Heart left ventricle (tissue), 16 donors: ENCODE results near the gene CARTPT. TPM values are rescaled to one million over a fixed set of nuclear protein-coding genes. Genes with fewer than 3 reads are reported as not detected.

Experiments
- ATAC-seq, 4 donors: fragments of 200-7000 bp; cut with Tn5 transposase; one replicate each; pipeline ENCODE4 v1.9.1; 2020 to 2022; ENCODE audit warnings: moderate library complexity in 4 of 4, mild to moderate bottlenecking in 3 of 4, moderate number of reproducible peaks in 1 of 4
- DNase-seq, 5 donors: peaks; one replicate each; pipeline ENCODE4 v3.0.0-alpha.2; 2020
- H3K27ac ChIP-seq, 12 donors: fragments of 200-600 bp; sonication (generic) in 4 of 12; one replicate each; pipeline versions ENCODE4 v1.5.0 to v1.8.0; 2016 to 2022; ENCODE audit warnings: mild to moderate bottlenecking in 2 of 12
- H3K27me3 ChIP-seq, 9 donors: fragments of 200-600 bp; sonication (generic) in 2 of 9; one replicate each; pipeline versions ENCODE4 v1.5.1 to v1.8.0; 2016 to 2022; ENCODE audit warnings: mild to moderate bottlenecking in 3 of 9
- H3K36me3 ChIP-seq, 9 donors: fragments of 200-600 bp; sonication (generic) in 2 of 9; one replicate each; pipeline versions ENCODE4 v1.5.0 to v1.8.0; 2018 to 2022; ENCODE audit warnings: mild to moderate bottlenecking in 2 of 9
- H3K4me1 ChIP-seq, 12 donors: fragments of 200-600 bp; sonication (generic) in 4 of 12; one replicate each; pipeline versions ENCODE4 v1.5.0 to v1.8.0; 2016 to 2022; ENCODE audit warnings: mild to moderate bottlenecking in 3 of 12
- H3K4me3 ChIP-seq, 12 donors: fragments of 200-600 bp; sonication (generic) in 4 of 12; one replicate each; pipeline versions ENCODE4 v1.5.0 to v1.8.0; 2017 to 2022; ENCODE audit warnings: mild to moderate bottlenecking in 9 of 12, moderate library complexity in 4 of 12
- H3K9me3 ChIP-seq, 12 donors: fragments of 200-600 bp; sonication (generic) in 4 of 12; one replicate each; pipeline versions ENCODE4 v1.5.0 to v1.8.0; 2016 to 2022; ENCODE audit warnings: mild to moderate bottlenecking in 1 of 12
- POLR2A ChIP-seq, 2 donors: fragments of 450-650 bp; IDR thresholded peaks; one replicate each; pipeline ENCODE4 v1.6.1; 2017; ENCODE audit warnings: antibody characterized with exemption in 2 of 2, mild to moderate bottlenecking in 2 of 2, moderate library complexity in 2 of 2
- WGBS, 4 donors: extraction: QIAGEN DNeasy Blood & Tissue Kit in 2 of 4; methylation state at CpG; one replicate each; pipeline versions ENCODE4 v1.1.5 to v1.1.7; 2013 to 2018; 5-methylcytosine and 5-hydroxymethylcytosine counted together
- intact Hi-C, 10 donors: fragments of 100-400 bp; cut with DNase I; formaldehyde crosslinking; loops; one replicate each; pipeline versions ENCODE4 v1.11.1 to v1.14.2; 2022
- polyA plus RNA-seq, 2 donors: library from polyadenylated mRNA; stranded (reverse); fragments of 200-250 nt; gene quantifications; one replicate each; pipeline ENCODE4 v1.2.3, GENCODE V29; 2013
- total RNA-seq, 9 donors: library from RNA; depleted of rRNA in 2 of 9; stranded (reverse); fragments of >200 nt in 2 of 9; fragmentation: NEBNext Ultra II Directional in 3 of 9; extraction: Animal tissue kit (Norgen Biotek cat#: 25700) in 3 of 9; gene quantifications; one replicate each; pipeline versions ENCODE4 v1.1.0 to v1.2.4, GENCODE V29; 2016 to 2023
- TF ChIP-seq, protein P1 (sequence below), 12 donors: fragments of 200-600 bp; sonication (generic) in 4 of 12; IDR thresholded peaks; one replicate each; pipeline versions ENCODE4 v1.5.0 to v1.8.0; 2018 to 2022; ENCODE audit warnings: antibody characterized with exemption in 12 of 12, mild to moderate bottlenecking in 5 of 12
- donor health status: ischemic (EF 13 %, LVEDD 7.1; RV severe dilation, severe dysfunction).
- donor health status: healthy with polysubstance abuse.
- donor health status: DM: no; HTN: yes; CAD: no.
- donor health status: DM: no; HTN: no; CAD: no.
- donor health status: ischemic (EF 25% LVEDD 6.9; RV normal size, moderate dysfunction).
- donor health status: ischemic (EF 25% LVEDD 5.7; RV mildly dilated, moderate dysfunction).
- donor health status: healthy.
- donor health status: DM: yes; HTN: yes; CAD: no.
- donor health status: ischemic (EF 35%, LVEDD 5.7; RV mildly dilated, moderate dysfunction).
- donor health status: nonischemic (EF 11% LVEDD 7.7; RV severe dilation, severe dysfunction).
- donor health status: DM: yes; HTN: yes; CAD: no.
- donor health status: PGD.
- donor health status: ischemic (EF 29% LVEDD 5.4; RV normal size, mild dysfunction).
- donor health status: nonischemic (EF 23%, LVEDD 6.1; RV moderate dilation, normal function).

Gene CARTPT
- total and polyA plus RNA-seq, 11 donors, result not detected

DNA sequence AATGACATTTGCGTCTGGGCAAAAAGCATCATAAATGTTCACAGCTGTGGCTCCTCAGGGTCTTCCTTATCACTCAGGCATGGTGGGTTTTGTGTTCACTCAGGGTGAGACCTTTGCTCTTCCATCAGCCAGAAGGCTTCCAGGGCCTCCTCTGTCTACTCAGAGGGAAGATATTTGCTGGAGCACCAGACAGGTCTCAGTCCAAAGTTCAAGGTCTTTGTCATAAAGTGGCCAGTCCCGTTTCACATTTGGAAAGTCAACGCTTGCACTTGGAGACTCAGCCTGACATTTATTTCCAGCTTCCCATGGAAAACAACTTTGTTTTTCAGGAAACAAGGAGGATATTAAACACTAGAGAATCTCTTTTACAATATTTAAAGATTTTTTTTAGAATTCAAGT is 12.2 kb upstream of the CARTPT start:
- no peak for ATAC-seq
- intact Hi-C loops, result no loop called here
- 64 to 80% (median 78%) methylated on average over 3 of the region's 3 CpGs for WGBS, 4 donors

DNA sequence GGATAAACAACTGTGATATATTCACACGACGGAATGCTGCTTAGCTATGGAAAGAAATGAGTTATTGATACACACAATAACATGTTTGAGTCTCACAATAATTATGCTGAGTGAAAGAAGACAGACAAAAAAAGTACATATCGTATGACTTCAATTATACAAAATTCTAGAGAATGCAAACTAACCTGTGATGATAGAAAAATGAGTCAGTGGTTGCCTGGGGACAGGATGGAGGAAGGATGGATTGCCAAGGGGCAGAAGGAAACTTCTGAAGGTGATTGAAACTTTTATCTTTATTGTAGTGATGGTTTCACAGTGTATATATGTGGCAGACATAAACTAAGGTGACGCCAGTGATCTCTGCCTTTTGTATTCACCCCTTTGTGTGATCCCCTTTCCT is 7.5 kb upstream of the CARTPT start:
- H3K4me1 ChIP-seq, result no peaks in the 10 kb centered on the region
- no peak for DNase-seq
- H3K9me3 ChIP-seq, result no peaks in the 10 kb centered on the region
- TF ChIP-seq POLR2A (IDR thresholded peaks at IDR 0.05), result no peak
- TF ChIP-seq, protein P1, sequence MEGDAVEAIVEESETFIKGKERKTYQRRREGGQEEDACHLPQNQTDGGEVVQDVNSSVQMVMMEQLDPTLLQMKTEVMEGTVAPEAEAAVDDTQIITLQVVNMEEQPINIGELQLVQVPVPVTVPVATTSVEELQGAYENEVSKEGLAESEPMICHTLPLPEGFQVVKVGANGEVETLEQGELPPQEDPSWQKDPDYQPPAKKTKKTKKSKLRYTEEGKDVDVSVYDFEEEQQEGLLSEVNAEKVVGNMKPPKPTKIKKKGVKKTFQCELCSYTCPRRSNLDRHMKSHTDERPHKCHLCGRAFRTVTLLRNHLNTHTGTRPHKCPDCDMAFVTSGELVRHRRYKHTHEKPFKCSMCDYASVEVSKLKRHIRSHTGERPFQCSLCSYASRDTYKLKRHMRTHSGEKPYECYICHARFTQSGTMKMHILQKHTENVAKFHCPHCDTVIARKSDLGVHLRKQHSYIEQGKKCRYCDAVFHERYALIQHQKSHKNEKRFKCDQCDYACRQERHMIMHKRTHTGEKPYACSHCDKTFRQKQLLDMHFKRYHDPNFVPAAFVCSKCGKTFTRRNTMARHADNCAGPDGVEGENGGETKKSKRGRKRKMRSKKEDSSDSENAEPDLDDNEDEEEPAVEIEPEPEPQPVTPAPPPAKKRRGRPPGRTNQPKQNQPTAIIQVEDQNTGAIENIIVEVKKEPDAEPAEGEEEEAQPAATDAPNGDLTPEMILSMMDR (IDR thresholded peaks at IDR 0.05), result no peak
- peaks cover 0 to 24% (median 2%) of the 10 kb centered on the region in 9 donors for H3K27me3 ChIP-seq
- H3K27ac ChIP-seq, result no peak overlapping the region
- intact Hi-C loops, result no loop called here
- H3K36me3 ChIP-seq, result no peaks in the 10 kb centered on the region
- no peak for ATAC-seq
- H3K4me3 ChIP-seq, result no peak overlapping the region
- 72 to 80% (median 78%) methylated on average over 4 of the region's 4 CpGs for WGBS, 4 donors

More for the DNA sequence above, 12.2 kb upstream of the CARTPT start:
- H3K9me3 ChIP-seq, result no peaks in the 10 kb centered on the region
- H3K27ac ChIP-seq, result no peak overlapping the region
- H3K4me3 ChIP-seq, result no peak overlapping the region
- DNase-seq, result no peak
- TF ChIP-seq, protein P1 (IDR thresholded peaks at IDR 0.05), result no peak
- no peak for TF ChIP-seq POLR2A (IDR thresholded peaks at IDR 0.05)
- peaks cover 0 to 31% (median 0%) of the 10 kb centered on the region in 9 donors for H3K27me3 ChIP-seq
- no peaks in the 10 kb centered on the region for H3K36me3 ChIP-seq
- H3K4me1 ChIP-seq, result no peaks in the 10 kb centered on the region

DNA sequence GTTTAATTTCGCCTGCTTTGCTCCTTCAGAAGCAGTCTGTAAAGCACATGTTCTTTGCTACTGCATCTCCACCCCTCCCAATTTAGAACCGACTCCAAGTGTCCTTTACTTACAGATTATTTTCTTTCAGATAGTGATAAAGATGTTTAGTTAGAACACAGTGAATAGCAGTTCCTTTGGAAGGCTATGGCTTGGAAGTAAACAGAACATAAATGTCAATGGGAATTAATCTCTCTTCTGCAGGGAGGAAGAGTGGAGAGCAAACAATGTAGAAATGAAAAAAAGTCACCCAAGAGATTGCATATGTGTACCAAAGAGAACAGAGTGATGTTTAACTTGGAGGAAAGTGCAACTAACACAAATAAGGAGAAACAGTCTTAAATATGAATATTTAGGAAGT is 4.2 kb upstream of the CARTPT start:
- no peaks in the 10 kb centered on the region for H3K36me3 ChIP-seq
- DNase-seq, result no peak
- intact Hi-C loops, result no loop called here
- no peak overlapping the region for H3K27ac ChIP-seq
- no peak for ATAC-seq
- peaks cover 12 to 47% (median 24%) of the 10 kb centered on the region in 9 donors for H3K27me3 ChIP-seq
- no peak overlapping the region for H3K4me3 ChIP-seq
- no peaks in the 10 kb centered on the region for H3K9me3 ChIP-seq
- peaks cover 0 to 8% (median 0%) of the 10 kb centered on the region in 12 donors for H3K4me1 ChIP-seq
- WGBS, 4 donors, result 32 to 40% (median 38%) methylated on average over 2 of the region's 2 CpGs
- TF ChIP-seq POLR2A (IDR thresholded peaks at IDR 0.05), result no peak
- TF ChIP-seq, protein P1 (IDR thresholded peaks at IDR 0.05), result no peak

DNA sequence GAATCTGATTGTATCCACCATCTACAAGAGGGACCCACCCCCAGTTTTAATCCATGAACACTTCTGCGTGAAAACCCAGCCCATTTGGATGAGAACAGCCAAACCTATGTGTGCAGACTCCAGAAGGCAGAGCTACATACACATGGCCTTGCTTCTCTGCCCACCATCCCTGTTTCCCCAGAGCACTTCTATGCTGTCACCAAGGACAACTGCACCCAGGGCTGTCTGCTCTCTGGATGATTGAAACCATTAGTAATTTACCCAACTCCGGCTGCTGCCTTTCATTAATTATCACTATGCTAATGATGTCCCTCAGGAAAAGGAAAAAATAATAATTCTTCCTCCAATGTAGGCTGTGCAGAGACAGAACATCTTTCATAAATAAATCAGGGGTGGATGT is 8.9 kb downstream of the CARTPT start:
- H3K27me3 ChIP-seq, result peaks cover 0 to 30% (median 12%) of the 10 kb centered on the region in 9 donors
- no peak for DNase-seq
- TF ChIP-seq POLR2A (IDR thresholded peaks at IDR 0.05), result no peak
- TF ChIP-seq, protein P1 (IDR thresholded peaks at IDR 0.05), result no peak
- no peaks in the 10 kb centered on the region for H3K36me3 ChIP-seq
- 86 to 100% (median 89%) methylated on average over 2 of the region's 2 CpGs for WGBS, 4 donors
- H3K27ac ChIP-seq, result no peak overlapping the region
- H3K4me1 ChIP-seq, result no peaks in the 10 kb centered on the region
- no peaks in the 10 kb centered on the region for H3K9me3 ChIP-seq
- ATAC-seq, result no peak
- intact Hi-C loops, result no loop called here
- no peak overlapping the region for H3K4me3 ChIP-seq
